OCI-LY7 (cell line): ENCODE data around the gene IPCEF1. TPM values are rescaled to one million over a fixed set of nuclear protein-coding genes. Genes with fewer than 3 reads are reported as not detected.

ENCODE experiments used
- BruUV-seq: library from RNA; stranded (reverse); fragments of 400-500 nt; replicated peaks from 2 replicates; lab custom pipeline; 2021; lab: Mats Ljungman, UMichigan
- CTCF ChIA-PET: fragments of 300-600 bp; sonication (Branson Sonifier 250); formaldehyde crosslinking; loops from one replicate; lab custom pipeline; 2022; ENCODE audit warnings: antibody characterized with exemption; ENCODE audit not compliant: unreplicated experiment; lab: Charles Lee
- POLR2A ChIA-PET: fragments of 300-600 bp; sonication (Branson Sonifier 250); formaldehyde crosslinking; loops from one replicate; lab custom pipeline; 2022; ENCODE audit warnings: antibody characterized with exemption; lab: Charles Lee
- DNase-seq: peaks from one replicate; pipeline ENCODE4 v3.0.0-alpha.2; 2015; ENCODE audit warnings: low spot score
- H2AFZ ChIP-seq: fragments of 200-600 bp; sonication (generic), shearing (Covaris generic); 2 replicates; pipeline ENCODE4 v1.6.1; 2014; ENCODE audit warnings: mild to moderate bottlenecking, antibody characterized with exemption, low read length, moderate library complexity
- H3K27ac ChIP-seq: fragments of 200-600 bp; sonication (generic); 2 replicates; pipeline ENCODE4 v1.5.1; 2014; ENCODE audit warnings: mixed run types, low read depth, mild to moderate bottlenecking, moderate library complexity, low read length, inconsistent platforms; ENCODE audit not compliant: poor library complexity, severe bottlenecking
- H3K36me3 ChIP-seq: fragments of 200-600 bp; sonication (generic); 2 replicates; pipeline ENCODE4 v1.6.1; 2014; ENCODE audit warnings: mild to moderate bottlenecking, antibody characterized with exemption, low read length, moderate library complexity, mixed read lengths; ENCODE audit not compliant: insufficient read depth
- H3K4me1 ChIP-seq: fragments of 200-600 bp; sonication (generic); 2 replicates; pipeline ENCODE4 v1.5.1; 2014; ENCODE audit warnings: mild to moderate bottlenecking, low read length; ENCODE audit not compliant: insufficient read depth, poor library complexity, severe bottlenecking
- H3K4me2 ChIP-seq: fragments of 200-600 bp; sonication (generic); 2 replicates; pipeline ENCODE4 v1.6.1; 2014; ENCODE audit warnings: mild to moderate bottlenecking, low read length
- H3K4me3 ChIP-seq: fragments of 200-600 bp; sonication (generic); 2 replicates; pipeline ENCODE4 v1.5.1; 2014; ENCODE audit warnings: mild to moderate bottlenecking, low read depth, low read length; ENCODE audit not compliant: poor library complexity, severe bottlenecking
- H3K79me2 ChIP-seq: fragments of 200-600 bp; sonication (generic); 2 replicates; pipeline ENCODE4 v1.6.1; 2016; ENCODE audit warnings: low read depth, mild to moderate bottlenecking, low read length, moderate library complexity, mixed read lengths; ENCODE audit not compliant: insufficient read depth
- H3K9me2 ChIP-seq: fragments of 200-600 bp; sonication (generic); 2 replicates; pipeline ENCODE4 v1.6.1; 2016; ENCODE audit warnings: mild to moderate bottlenecking, low read length, mixed read lengths; ENCODE audit not compliant: insufficient read depth
- H3K9me3 ChIP-seq: fragments of 200-600 bp; sonication (generic); 2 replicates; pipeline ENCODE4 v1.6.1; 2014; ENCODE audit warnings: mild to moderate bottlenecking, mixed run types, low read length, mixed read lengths
- H4K20me1 ChIP-seq: fragments of 200-600 bp; sonication (generic); 2 replicates; pipeline ENCODE4 v1.6.1; 2014; ENCODE audit warnings: mild to moderate bottlenecking, antibody characterized with exemption, low read length, moderate library complexity, mixed read lengths; ENCODE audit not compliant: insufficient read depth
- EZH2phosphoT487 ChIP-seq: fragments of 200-600 bp; sonication (generic); IDR thresholded peaks from 2 replicates; pipeline ENCODE4 v1.6.1; 2018; ENCODE audit warnings: low read depth, borderline replicate concordance, mild to moderate bottlenecking, mixed run types, antibody characterized with exemption, low read length, moderate library complexity, mixed read lengths
- intact Hi-C: fragments of 100-400 bp; cut with micrococcal nuclease; formaldehyde crosslinking; loops from one replicate; pipeline ENCODE4 v1.10.0; 2022; ENCODE audit not compliant: unreplicated experiment
- total RNA-seq, 2 experiments: library from RNA; depleted of rRNA in 1 of 2; stranded (reverse); fragments of >200 nt in 1 of 2; shearing (Covaris generic) in 1 of 2; gene quantifications; 2 replicates each; pipeline ENCODE4 v1.2.3, GENCODE V29; 2014 to 2022
- TF ChIP-seq, protein P1 (sequence below): fragments of 200-600 bp; sonication (generic); conservative IDR thresholded peaks from 2 replicates; pipeline ENCODE4 v1.5.1; 2014; ENCODE audit warnings: mild to moderate bottlenecking, antibody characterized with exemption, low read length, moderate library complexity, mixed read lengths

The IPCEF1 gene
- total RNA-seq, 2 experiments from 2014 or later: not detected

GRCh38 chr6:154143753-154144152 is 212.8 kb downstream of the IPCEF1 start:
- Histone ChIP-seq H3K4me3 (no peak overlapping the region), H3K79me2 (no peaks in the 10 kb centered on the region), H3K27ac (no peak overlapping the region), H4K20me1 (no peaks in the 10 kb centered on the region), H2AFZ (no peak overlapping the region), H3K36me3 (no peaks in the 10 kb centered on the region), H3K4me1 (no peaks in the 10 kb centered on the region), H3K4me2 (no peak overlapping the region), H3K9me2 (no peaks in the 10 kb centered on the region), H3K9me3 (no peaks in the 10 kb centered on the region)
- CTCF ChIA-PET: no interaction called here
- POLR2A ChIA-PET: interaction anchor here (1.3 kb wide), 1 partner anchor 9 kb away, joined by 3 read pairs; no protein-coding TSS in a partner anchor
- DNase-seq: no peak
- no TSS peak for BruUV-seq
- TF ChIP-seq EZH2phosphoT487: no peak
- TF ChIP-seq, protein P1, sequence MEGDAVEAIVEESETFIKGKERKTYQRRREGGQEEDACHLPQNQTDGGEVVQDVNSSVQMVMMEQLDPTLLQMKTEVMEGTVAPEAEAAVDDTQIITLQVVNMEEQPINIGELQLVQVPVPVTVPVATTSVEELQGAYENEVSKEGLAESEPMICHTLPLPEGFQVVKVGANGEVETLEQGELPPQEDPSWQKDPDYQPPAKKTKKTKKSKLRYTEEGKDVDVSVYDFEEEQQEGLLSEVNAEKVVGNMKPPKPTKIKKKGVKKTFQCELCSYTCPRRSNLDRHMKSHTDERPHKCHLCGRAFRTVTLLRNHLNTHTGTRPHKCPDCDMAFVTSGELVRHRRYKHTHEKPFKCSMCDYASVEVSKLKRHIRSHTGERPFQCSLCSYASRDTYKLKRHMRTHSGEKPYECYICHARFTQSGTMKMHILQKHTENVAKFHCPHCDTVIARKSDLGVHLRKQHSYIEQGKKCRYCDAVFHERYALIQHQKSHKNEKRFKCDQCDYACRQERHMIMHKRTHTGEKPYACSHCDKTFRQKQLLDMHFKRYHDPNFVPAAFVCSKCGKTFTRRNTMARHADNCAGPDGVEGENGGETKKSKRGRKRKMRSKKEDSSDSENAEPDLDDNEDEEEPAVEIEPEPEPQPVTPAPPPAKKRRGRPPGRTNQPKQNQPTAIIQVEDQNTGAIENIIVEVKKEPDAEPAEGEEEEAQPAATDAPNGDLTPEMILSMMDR: no peak
- intact Hi-C loops: no loop called here

GRCh38 chr6:154140743-154141142 is 215.9 kb downstream of the IPCEF1 start:
- CTCF ChIA-PET: no interaction called here
- H3K79me2 ChIP-seq: no peaks in the 10 kb centered on the region
- no TSS peak for BruUV-seq
- H3K27ac ChIP-seq: no peak overlapping the region
- H3K9me3 ChIP-seq: no peaks in the 10 kb centered on the region
- POLR2A ChIA-PET: no interaction called here
- TF ChIP-seq, protein P1: no peak
- no peak for TF ChIP-seq EZH2phosphoT487
- intact Hi-C loops: no loop called here
- no peaks in the 10 kb centered on the region for H3K9me2 ChIP-seq
- H2AFZ ChIP-seq: no peak overlapping the region
- no peaks in the 10 kb centered on the region for H3K36me3 ChIP-seq
- no peak for DNase-seq
- no peak overlapping the region for H3K4me3 ChIP-seq
- H3K4me2 ChIP-seq: no peak overlapping the region
- no peaks in the 10 kb centered on the region for H3K4me1 ChIP-seq
- no peaks in the 10 kb centered on the region for H4K20me1 ChIP-seq

GRCh38 chr6:154139892-154140291 is 216.7 kb downstream of the IPCEF1 start:
- Histone ChIP-seq H4K20me1 (no peaks in the 10 kb centered on the region), H3K4me3 (no peak overlapping the region), H2AFZ (no peak overlapping the region), H3K4me1 (no peaks in the 10 kb centered on the region), H3K9me2 (no peaks in the 10 kb centered on the region), H3K27ac (no peak overlapping the region), H3K4me2 (no peak overlapping the region), H3K9me3 (no peaks in the 10 kb centered on the region), H3K79me2 (no peaks in the 10 kb centered on the region), H3K36me3 (no peaks in the 10 kb centered on the region)
- no TSS peak for BruUV-seq
- TF ChIP-seq, protein P1: no peak
- TF ChIP-seq EZH2phosphoT487: no peak
- CTCF ChIA-PET: no interaction called here
- intact Hi-C loops: no loop called here
- POLR2A ChIA-PET: no interaction called here
- no peak for DNase-seq
